ENCODE measurements around the gene RNF225. TPM values are rescaled to one million over a fixed set of nuclear protein-coding genes. Genes with fewer than 3 reads are reported as not detected.

The RNF225 gene
- total and polyA plus RNA-seq, 9 of the 15 experiments (the other 6 are each of a cell fraction or from before 2014, with no cell fraction given): 0.33 TPM; not detected in 8

DNA sequence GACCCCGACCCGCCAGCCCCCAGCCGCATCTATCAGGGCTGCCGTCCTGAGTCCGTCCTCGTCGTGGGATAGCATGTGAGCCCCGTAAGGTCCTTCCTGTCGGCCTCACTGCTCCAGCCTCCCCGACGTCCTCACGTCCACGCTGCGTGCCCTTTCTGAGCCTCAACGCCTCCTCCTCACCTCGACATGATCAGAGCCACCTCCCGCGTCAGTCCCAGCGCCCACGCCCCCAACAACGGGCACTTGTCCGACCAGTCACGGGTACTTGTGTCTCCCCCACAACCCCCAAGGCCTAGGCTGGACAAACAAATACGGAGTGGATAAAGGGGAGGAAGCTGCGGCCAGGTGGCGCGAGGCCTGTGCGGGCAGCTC is 33.6 kb upstream of the RNF225 start (continued):
- TF ChIP-seq MGA (IDR thresholded peaks at IDR 0.05) (peak; percentile 89), ZNF408 (CRISPR knock-in tag; IDR thresholded peaks at IDR 0.05; ENCODE audit: low read depth) (no peak), LARP7 (IDR thresholded peaks at IDR 0.05) (peak; percentile 66; the same call in 1 of the 2 replicates), DEAF1 (CRISPR knock-in tag; IDR thresholded peaks at IDR 0.05) (no peak), ZNF655 (CRISPR knock-in tag; IDR thresholded peaks at IDR 0.05) (no peak), KLF13 (tag; IDR thresholded peaks at IDR 0.05; ENCODE audit: borderline replicate concordance, low read depth) (no peak), ZC3H4 (CRISPR knock-in tag; IDR thresholded peaks at IDR 0.05; ENCODE audit: borderline replicate concordance) (peak; percentile 99), MAFF (IDR thresholded peaks at IDR 0.05; ENCODE audit: low read length) (no peak)
